ENCODE results near the gene PCSK4.

PCSK4 gene

GRCh38 chr19:1471010-1471514 lies 19.1 kb downstream of the PCSK4 start:
- H3K4me3 ChIP-seq (ENCODE audit: low read depth, low read length), result peak overlapping the region; percentile 75
- no peak overlapping the region for H3K27ac ChIP-seq
- no peaks in the 10 kb centered on the region for H3K36me3 ChIP-seq (ENCODE audit: control insufficient read depth, insufficient read depth, low read length)
- H3K9me3 ChIP-seq (ENCODE audit: control insufficient read depth, low read length), result no peaks in the 10 kb centered on the region
- no peak overlapping the region for H3K9ac ChIP-seq
- peak overlapping the region; percentile 95 for H3K4me2 ChIP-seq (ENCODE audit: low read length)
- H3K27me3 ChIP-seq (ENCODE audit: control insufficient read depth, insufficient read depth, low read length), result peaks cover 11% of the 10 kb centered on the region
- TF ChIP-seq CTCF (IDR thresholded peaks at IDR 0.05), result no peak
- H3K4me1 ChIP-seq, result peaks cover 14% of the 10 kb centered on the region
- H2AFZ ChIP-seq, result no peak overlapping the region
- peaks cover 3% of the 10 kb centered on the region for H3K79me2 ChIP-seq

GRCh38 chr19:1470305-1471009 lies 19.7 kb downstream of the PCSK4 start:
- H3K27ac ChIP-seq, result no peak overlapping the region
- H3K4me1 ChIP-seq, result peaks cover 14% of the 10 kb centered on the region
- peak overlapping the region; percentile 95 for H3K4me2 ChIP-seq (ENCODE audit: low read length)
- H3K9ac ChIP-seq, result no peak overlapping the region
- peaks cover 11% of the 10 kb centered on the region for H3K27me3 ChIP-seq (ENCODE audit: control insufficient read depth, insufficient read depth, low read length)
- H3K79me2 ChIP-seq, result peaks cover 6% of the 10 kb centered on the region
- H2AFZ ChIP-seq, result peak overlapping the region; percentile 7
- H3K4me3 ChIP-seq (ENCODE audit: low read depth, low read length), result peak overlapping the region; percentile 75
- H3K36me3 ChIP-seq (ENCODE audit: control insufficient read depth, insufficient read depth, low read length), result no peaks in the 10 kb centered on the region
- no peak for TF ChIP-seq CTCF (IDR thresholded peaks at IDR 0.05)
- H3K9me3 ChIP-seq (ENCODE audit: control insufficient read depth, low read length), result no peaks in the 10 kb centered on the region

- Histone ChIP-seq H3K27me3 (ENCODE audit: control insufficient read depth, insufficient read depth, low read length) (peaks cover 11% of the 10 kb centered on the region), H3K9ac (no peak overlapping the region), H2AFZ (peak overlapping the region; percentile 7), H3K9me3 (ENCODE audit: control insufficient read depth, low read length) (no peaks in the 10 kb centered on the region), H3K27ac (no peak overlapping the region), H3K4me3 (ENCODE audit: low read depth, low read length) (peak overlapping the region; percentile 75), H3K4me1 (peaks cover 14% of the 10 kb centered on the region), H3K79me2 (peaks cover 9% of the 10 kb centered on the region), H3K36me3 (ENCODE audit: control insufficient read depth, insufficient read depth, low read length) (no peaks in the 10 kb centered on the region), H3K4me2 (ENCODE audit: low read length) (peak overlapping the region; percentile 95)
- TF ChIP-seq CTCF (IDR thresholded peaks at IDR 0.05), result no peak
Measured at GRCh38 chr19:1470055-1470304, 20.2 kb downstream of the PCSK4 start.

GRCh38 chr19:1469255-1470054 lies 20.7 kb downstream of the PCSK4 start:
- Histone ChIP-seq H3K9ac (no peak overlapping the region), H2AFZ (peak overlapping the region; percentile 7), H3K27me3 (ENCODE audit: control insufficient read depth, insufficient read depth, low read length) (peaks cover 11% of the 10 kb centered on the region), H3K36me3 (ENCODE audit: control insufficient read depth, insufficient read depth, low read length) (no peaks in the 10 kb centered on the region), H3K9me3 (ENCODE audit: control insufficient read depth, low read length) (no peaks in the 10 kb centered on the region), H3K27ac (no peak overlapping the region), H3K4me2 (ENCODE audit: low read length) (peak overlapping the region; percentile 95), H3K4me1 (peaks cover 14% of the 10 kb centered on the region), H3K79me2 (peaks cover 10% of the 10 kb centered on the region), H3K4me3 (ENCODE audit: low read depth, low read length) (peak overlapping the region; percentile 75)
- no peak for TF ChIP-seq CTCF (IDR thresholded peaks at IDR 0.05)
